Activated T-cell treated with anti-CD3 and anti-CD28 coated beads, Interleukin-2, amount 50 U/mL, for 4 hours (primary cell): ENCODE results near the gene TAF1B. TPM values are rescaled to one million over a fixed set of nuclear protein-coding genes. Genes with fewer than 3 reads are reported as not detected.

ENCODE experiments used
- ATAC-seq, 2 donors: fragments of 200-7000 bp; cut with Tn5 transposase; one replicate each; pipeline ENCODE4 v1.10.0; 2021
- DNase-seq: peaks from one replicate; pipeline ENCODE4 v3.0.0-alpha.2; 2020
- H3K27me3 Mint-ChIP-seq: one replicate; pipeline ENCODE4 v1.8.0; 2021; ENCODE audit warnings: low read depth, mixed read lengths
- H3K36me3 Mint-ChIP-seq: one replicate; pipeline ENCODE4 v1.8.0; 2022; ENCODE audit warnings: mixed read lengths; ENCODE audit not compliant: insufficient read depth
- H3K4me1 Mint-ChIP-seq: one replicate; pipeline ENCODE4 v1.8.0; 2021; ENCODE audit warnings: low read depth, mixed read lengths
- H3K4me3 Mint-ChIP-seq: one replicate; pipeline ENCODE4 v1.8.0; 2021; ENCODE audit warnings: mild to moderate bottlenecking, moderate library complexity, mixed read lengths
- H3K9me3 Mint-ChIP-seq: one replicate; pipeline ENCODE4 v1.8.0; 2021; ENCODE audit warnings: mixed read lengths
- total RNA-seq, 3 donors: library from RNA; stranded (reverse); gene quantifications; one replicate each; pipeline ENCODE4 v1.2.1, GENCODE V29; 2021

Gene TAF1B
- total RNA-seq: 10 to 100 TPM; 23.3 to 29.6 (median 26.4) TPM

GRCh38 chr2:9843229-9844035, at the start of gene TAF1B:
Gene TAF1B, plus strand, starts transcription at chr2:9843474. Its CDS starts 68 bp downstream, at chr2:9843542.
- no peaks in the 10 kb centered on the region for H3K27me3 Mint-ChIP-seq
- DNase-seq (peak; percentile 77), ATAC-seq (peak; percentile 85 to 86)
- H3K36me3 Mint-ChIP-seq: peaks cover 15% of the 10 kb centered on the region
- peaks cover 38% of the 10 kb centered on the region for H3K4me1 Mint-ChIP-seq
- peak within 1 kb of the TSS; percentile 87 for H3K4me3 Mint-ChIP-seq
- no peaks in the 10 kb centered on the region for H3K9me3 Mint-ChIP-seq

DNA sequence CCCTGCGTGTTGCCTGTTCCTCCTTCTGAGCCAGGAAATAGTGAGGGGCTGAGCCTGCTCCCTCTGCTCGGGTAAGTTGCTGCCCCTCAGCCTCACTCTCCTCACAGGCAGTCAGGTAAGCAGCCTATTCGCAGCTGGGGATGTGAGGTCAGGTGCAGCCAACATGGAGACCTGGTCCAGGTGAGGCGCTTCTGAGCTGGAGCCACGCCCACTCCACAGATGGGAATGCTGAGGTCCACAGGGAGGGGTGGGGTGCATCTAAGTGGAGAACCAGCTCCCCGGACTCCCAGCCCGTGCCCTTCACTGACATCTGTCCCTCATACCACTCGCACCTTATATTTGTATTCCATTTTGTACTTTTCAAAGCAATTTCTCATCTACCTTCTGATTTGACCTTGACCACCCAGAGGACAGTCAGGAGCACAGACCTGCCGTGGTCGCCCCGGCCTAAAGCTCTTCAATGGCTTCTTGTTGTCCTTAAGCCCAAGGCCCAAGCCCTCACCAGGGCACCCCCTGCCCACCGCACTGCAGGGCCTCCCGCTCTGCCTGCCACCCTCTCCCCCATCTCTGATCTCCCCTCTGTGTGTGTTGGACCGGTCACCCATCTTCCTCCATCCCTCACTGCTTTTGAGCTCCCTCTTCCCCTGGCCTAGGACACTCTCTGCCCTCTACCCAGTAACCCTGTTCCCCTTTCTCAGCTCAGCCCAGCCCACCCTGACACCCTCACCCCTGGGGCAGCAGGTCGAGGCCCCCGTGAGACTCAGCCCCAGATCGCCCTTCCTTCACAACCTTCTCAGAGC, 49.2 kb upstream of the TAF1B start:
- no peaks in the 10 kb centered on the region for H3K36me3 Mint-ChIP-seq
- no peaks in the 10 kb centered on the region for H3K27me3 Mint-ChIP-seq
- peaks cover 14% of the 10 kb centered on the region for H3K4me1 Mint-ChIP-seq
- no peak overlapping the region for H3K4me3 Mint-ChIP-seq
- ATAC-seq (no peak), DNase-seq (no peak)
- no peaks in the 10 kb centered on the region for H3K9me3 Mint-ChIP-seq

DNA sequence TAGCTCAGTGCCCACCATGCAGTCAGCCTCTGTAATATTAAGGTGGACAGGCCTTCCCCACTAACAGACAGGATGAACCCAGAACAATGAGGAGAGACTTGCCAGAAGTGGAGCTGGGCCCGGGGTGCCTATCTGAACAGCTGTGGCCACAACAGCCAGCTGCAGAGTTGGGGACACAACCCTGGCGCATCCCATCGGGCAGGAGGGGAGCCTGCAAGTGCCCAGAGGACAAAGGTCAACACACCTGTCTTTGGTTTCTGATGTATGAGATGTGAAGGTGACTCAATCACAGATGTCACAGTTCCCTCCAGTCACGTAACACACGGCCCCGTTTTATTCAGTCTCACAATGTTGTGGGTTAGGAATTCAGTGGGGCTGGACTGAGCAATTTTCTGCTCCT, 48.2 kb upstream of the TAF1B start:
- DNase-seq: no peak

DNA sequence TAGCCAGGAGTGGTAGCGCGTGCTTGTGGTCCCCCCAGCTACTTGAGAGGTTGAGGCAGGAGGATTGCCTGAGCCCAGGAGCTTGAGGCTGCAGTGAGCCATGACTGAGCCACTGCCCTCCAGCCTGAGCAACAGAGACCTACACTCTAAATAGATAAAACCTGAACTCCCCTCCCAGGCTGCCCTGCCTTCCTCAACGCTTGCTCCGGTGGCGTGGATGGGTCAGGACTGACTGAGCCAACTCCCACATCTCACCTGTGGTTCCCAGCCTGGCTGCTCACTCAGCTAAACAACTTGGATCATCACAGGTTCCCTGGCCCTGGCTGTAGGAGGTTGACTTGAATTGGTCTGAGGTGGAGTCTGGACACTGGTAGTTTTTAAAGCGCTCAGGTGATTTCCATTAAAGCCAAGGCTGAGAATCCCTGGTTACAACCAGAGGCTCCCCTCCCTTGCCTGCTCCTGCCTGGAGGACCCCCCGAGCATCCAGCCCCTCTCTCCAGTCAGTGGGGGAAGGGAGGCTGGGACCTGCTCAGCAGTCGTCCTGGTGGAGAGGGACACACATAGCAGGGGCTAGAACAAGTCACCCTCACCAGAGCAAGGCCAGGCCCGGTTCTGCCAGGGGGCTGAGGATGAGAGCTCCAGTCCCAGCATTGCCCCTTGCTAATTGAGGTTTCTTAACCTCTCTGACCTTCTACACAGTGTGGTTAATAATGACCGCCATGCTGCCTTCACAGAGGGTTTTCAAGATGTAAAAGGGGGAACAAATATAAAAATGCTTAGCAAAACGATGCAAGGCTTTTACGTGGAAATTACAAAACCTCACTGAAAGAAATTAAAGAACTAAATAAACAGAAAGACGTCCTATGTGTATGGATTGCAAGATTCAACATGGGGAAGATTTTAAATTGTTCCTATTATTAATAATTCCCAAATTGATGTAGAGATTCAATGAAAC, 46.9 kb upstream of the TAF1B start:
- Mint-ChIP-seq H3K36me3 (no peaks in the 10 kb centered on the region), H3K9me3 (no peaks in the 10 kb centered on the region), H3K27me3 (no peaks in the 10 kb centered on the region), H3K4me3 (no peak overlapping the region), H3K4me1 (peaks cover 34% of the 10 kb centered on the region)
- DNase-seq: no peak
- no peak for ATAC-seq

More for the DNA sequence above, 48.2 kb upstream of the TAF1B start:
- Mint-ChIP-seq H3K4me1 (peaks cover 23% of the 10 kb centered on the region), H3K36me3 (no peaks in the 10 kb centered on the region), H3K4me3 (no peak overlapping the region), H3K27me3 (no peaks in the 10 kb centered on the region), H3K9me3 (no peaks in the 10 kb centered on the region)
- ATAC-seq: no peak

GRCh38 chr2:9797086-9797485, 46.2 kb upstream of the TAF1B start:
- peaks cover 36% of the 10 kb centered on the region for H3K4me1 Mint-ChIP-seq
- H3K9me3 Mint-ChIP-seq: no peaks in the 10 kb centered on the region
- no peak overlapping the region for H3K4me3 Mint-ChIP-seq
- H3K27me3 Mint-ChIP-seq: no peaks in the 10 kb centered on the region
- H3K36me3 Mint-ChIP-seq: no peaks in the 10 kb centered on the region
- no peak for DNase-seq
- no peak for ATAC-seq

DNA sequence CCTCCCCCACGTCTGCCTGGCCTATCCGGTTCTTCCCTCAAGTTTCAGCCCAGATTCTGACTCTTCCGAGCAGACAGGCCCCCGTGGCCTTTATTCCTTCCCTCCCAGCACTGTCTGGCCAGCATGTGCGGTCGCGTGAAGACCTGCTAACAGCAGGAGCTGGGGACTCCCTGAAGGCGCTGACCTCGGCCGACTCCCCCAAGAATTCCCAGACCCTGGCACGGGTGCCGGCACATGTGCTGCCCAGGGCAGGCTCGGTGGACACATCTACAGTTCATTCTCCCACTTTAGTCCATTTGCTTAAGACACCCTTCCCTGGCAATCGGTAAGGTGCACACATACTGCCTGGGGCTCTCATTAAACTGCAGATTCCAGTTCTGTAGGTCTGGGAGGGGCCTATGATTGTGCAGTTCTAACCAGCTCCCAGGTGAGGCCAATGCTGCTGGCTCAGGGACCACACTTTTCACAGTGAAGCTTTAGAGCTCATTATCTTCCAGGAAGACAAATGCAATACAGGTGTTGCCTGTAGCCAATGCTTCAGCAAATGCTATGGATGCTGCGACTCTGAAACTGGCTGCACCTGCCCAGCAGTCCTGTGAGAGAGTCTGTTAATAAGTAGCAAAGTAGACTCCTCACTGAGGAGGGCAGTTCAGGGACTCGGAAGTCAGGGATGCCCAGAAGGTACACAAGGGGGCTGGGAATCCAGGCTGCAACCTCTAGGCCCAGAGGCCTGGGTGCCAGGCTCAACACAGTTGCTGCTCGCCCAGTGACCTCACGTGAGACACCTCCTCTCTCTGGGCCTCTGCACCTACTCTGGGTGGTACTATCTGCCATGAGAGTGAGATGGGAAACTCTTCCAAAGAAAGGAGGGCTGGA, 45.4 kb upstream of the TAF1B start:
- ATAC-seq (no peak), DNase-seq (no peak)
- no peaks in the 10 kb centered on the region for H3K36me3 Mint-ChIP-seq
- H3K4me1 Mint-ChIP-seq: peaks cover 36% of the 10 kb centered on the region
- no peak overlapping the region for H3K4me3 Mint-ChIP-seq
- no peaks in the 10 kb centered on the region for H3K9me3 Mint-ChIP-seq
- no peaks in the 10 kb centered on the region for H3K27me3 Mint-ChIP-seq

- Mint-ChIP-seq H3K36me3 (no peaks in the 10 kb centered on the region), H3K4me3 (peak overlapping the region; percentile 63), H3K4me1 (peaks cover 33% of the 10 kb centered on the region), H3K9me3 (no peaks in the 10 kb centered on the region), H3K27me3 (no peaks in the 10 kb centered on the region)
- no peak for DNase-seq
- ATAC-seq: no peak
Measured at GRCh38 chr2:9799011-9799596, 44.2 kb upstream of the TAF1B start.

DNA sequence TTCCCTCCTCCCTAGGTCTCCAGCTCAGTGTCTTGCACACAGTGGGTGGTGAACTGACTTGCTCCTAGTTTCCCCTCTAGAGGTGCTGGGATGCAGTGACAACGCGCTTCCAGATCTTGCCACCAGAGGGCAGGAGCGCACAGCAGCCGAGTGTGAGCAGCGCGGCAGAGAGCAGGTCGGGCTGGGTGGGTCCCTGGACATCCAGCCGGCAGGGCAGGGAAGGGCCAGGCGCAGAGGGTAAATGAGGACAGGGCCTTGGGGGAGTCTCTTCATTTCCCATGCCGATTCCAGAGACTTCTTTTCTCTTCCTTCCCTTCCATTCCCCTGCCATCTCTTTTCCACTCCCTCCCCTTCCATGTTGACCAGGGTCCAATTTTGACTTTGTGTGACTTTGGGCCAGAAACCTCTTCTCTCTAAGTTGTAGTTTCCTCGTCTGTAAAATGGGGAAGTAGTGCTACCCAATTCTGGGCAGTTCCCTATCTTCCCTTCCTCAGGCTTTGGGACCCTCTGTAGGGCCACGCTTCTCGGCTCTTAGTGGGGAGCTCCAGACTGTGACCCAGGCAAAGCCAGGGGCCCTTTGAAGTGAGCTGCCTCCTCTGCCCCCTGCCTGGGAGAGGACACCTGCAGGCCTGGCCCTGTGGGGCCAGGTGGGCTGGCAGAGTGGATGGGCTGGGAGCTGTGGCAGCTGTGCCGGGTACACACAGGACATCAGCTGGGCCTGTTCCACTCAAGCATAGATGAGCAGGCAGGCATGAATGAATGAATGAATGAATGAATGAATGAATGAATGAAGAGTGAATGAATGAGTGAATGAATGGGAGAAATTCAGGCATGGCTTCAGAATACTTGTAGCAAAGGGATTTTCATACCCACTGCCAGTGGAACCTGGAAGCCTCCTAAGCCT, 43.3 kb upstream of the TAF1B start:
- no peaks in the 10 kb centered on the region for H3K27me3 Mint-ChIP-seq
- ATAC-seq (peak; percentile 88 to 92), DNase-seq (peak; percentile 85)
- peak overlapping the region; percentile 63 for H3K4me3 Mint-ChIP-seq
- no peaks in the 10 kb centered on the region for H3K36me3 Mint-ChIP-seq
- H3K9me3 Mint-ChIP-seq: no peaks in the 10 kb centered on the region
- H3K4me1 Mint-ChIP-seq: peaks cover 33% of the 10 kb centered on the region

GRCh38 chr2:9800639-9800974, 42.7 kb upstream of the TAF1B start:
- ATAC-seq (no peak), DNase-seq (no peak)
- Mint-ChIP-seq H3K4me1 (peaks cover 33% of the 10 kb centered on the region), H3K4me3 (no peak overlapping the region), H3K27me3 (no peaks in the 10 kb centered on the region), H3K36me3 (no peaks in the 10 kb centered on the region), H3K9me3 (no peaks in the 10 kb centered on the region)

DNA sequence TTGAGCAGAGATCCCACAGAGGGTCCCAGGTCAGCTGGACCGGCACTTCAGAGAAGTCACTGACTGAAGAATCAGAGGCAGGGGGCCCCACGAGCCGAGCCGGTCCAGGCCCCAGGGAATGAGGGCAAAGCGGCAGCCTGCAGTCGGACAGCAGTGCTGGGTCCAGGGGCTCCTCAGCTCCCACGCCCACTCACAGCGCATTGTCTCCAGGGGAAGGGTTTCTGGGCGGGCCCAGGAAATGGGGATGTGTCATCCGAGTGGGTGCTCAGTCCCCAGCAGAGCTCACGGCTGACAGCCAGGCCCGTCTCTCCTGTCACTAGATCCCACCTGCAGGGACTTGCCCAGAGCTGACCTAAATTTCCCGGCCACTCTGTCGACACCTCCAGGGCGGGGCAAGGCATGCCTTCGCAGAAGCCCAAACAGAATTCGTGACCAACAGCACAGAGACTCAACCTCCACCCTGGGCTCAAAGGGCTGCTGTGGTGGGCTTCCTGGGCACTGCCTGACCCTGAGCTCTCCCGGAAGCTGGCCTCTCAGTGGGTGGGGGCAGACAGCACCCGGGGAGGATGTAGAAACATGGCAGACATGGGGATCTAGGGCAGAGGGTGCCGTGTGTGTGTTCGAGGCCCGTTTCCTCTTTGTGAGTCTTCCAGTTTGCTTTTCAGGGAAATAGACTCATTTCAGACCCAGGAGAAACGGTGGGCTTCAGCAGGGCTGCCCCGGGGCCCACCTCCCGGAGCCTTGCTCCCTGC, 42.1 kb upstream of the TAF1B start:
- Mint-ChIP-seq H3K36me3 (no peaks in the 10 kb centered on the region), H3K4me1 (peaks cover 33% of the 10 kb centered on the region), H3K4me3 (no peak overlapping the region), H3K27me3 (no peaks in the 10 kb centered on the region), H3K9me3 (no peaks in the 10 kb centered on the region)
- DNase-seq (peak; percentile 60), ATAC-seq (peak; percentile 36 to 71)

DNA sequence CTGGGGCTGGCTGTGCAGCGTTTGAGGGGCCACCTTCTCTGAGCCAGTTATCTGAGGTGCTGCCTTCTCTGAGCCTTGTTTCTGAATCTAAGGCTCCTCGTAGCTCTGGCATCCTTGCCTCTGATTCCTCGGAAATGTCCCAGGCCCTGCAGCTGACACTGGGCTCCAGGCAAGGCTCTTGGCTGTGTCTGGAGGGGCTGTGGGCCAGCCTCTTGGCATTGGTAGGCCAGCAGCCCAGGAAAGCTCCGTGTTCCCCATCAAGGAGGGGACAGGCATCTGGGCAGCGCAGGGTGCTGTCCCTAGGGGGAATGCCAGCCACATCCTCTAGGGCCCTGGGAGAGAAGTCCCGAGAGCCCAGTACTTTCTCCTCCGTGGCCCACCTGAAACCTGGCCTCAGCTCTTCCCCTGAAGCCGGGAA, 40.7 kb upstream of the TAF1B start:
- peaks cover 33% of the 10 kb centered on the region for H3K4me1 Mint-ChIP-seq
- no peaks in the 10 kb centered on the region for H3K9me3 Mint-ChIP-seq
- ATAC-seq: no peak
- H3K27me3 Mint-ChIP-seq: no peaks in the 10 kb centered on the region
- no peak for DNase-seq
- no peaks in the 10 kb centered on the region for H3K36me3 Mint-ChIP-seq
- H3K4me3 Mint-ChIP-seq: no peak overlapping the region
